ENCODE results near the gene THTPA.
"Not testable (repeated sequence)": the region's sequence is repeated elsewhere in the genome, so short reads cannot be mapped to it uniquely, and the experiment has no call there.

Gene THTPA

DNA sequence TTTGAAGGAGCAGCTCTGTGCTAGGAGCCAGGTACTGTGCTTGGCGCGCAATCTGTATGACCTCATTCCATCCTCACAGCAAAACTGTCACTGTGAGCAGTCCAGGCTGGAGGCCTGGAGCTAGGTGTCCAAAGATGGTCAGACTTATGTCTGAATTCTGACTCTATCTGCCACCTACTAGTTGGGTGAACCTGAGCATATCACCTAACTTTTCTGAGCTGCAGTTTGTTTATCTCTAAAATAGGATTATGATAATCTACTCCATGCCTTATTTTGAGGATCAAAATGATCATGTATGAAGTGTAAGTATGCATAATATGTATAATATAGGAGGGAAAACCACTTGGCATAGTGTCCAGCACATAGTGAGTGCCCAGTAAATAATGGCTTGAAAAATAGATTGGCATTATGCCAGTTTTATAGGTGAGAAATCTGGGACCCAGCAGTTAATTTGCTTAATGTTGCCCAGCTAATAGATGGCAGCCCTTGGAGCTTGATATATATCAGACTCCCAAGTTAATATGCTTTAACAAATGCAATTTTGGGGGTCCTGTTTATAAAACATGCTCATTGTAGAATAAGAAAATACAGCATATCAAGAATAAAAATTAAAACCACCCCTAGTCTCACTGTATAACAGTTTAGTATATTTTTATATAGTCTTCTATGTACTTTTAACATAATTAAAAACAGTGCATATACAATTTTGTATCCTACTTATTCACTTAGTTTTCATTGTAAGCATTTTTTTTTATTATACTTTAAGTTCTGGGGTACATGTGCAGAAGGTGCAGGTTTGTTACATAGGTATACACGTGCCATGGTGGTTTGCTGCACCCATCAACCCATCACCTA, 27.1 kb downstream of the THTPA start:
- H3K9ac ChIP-seq (ENCODE audit: low read depth, low read length), result no peak overlapping the region
- peaks cover 7% of the 10 kb centered on the region; the same call in 1 of the 2 replicates for H3K4me1 ChIP-seq (ENCODE audit: insufficient read depth, low read length)
- peaks cover 15% of the 10 kb centered on the region for H3K27me3 ChIP-seq (ENCODE audit: insufficient read depth, low read length)
- no peaks in the 10 kb centered on the region for H3K36me3 ChIP-seq (ENCODE audit: insufficient read depth, low read depth, low read length)
- H3K9me3 ChIP-seq (ENCODE audit: insufficient read depth, low read depth, low read length), result no peaks in the 10 kb centered on the region
- no peak overlapping the region for H3K27ac ChIP-seq (ENCODE audit: low read length)
- H3K4me3 ChIP-seq (ENCODE audit: low read length), result no peak overlapping the region

DNA sequence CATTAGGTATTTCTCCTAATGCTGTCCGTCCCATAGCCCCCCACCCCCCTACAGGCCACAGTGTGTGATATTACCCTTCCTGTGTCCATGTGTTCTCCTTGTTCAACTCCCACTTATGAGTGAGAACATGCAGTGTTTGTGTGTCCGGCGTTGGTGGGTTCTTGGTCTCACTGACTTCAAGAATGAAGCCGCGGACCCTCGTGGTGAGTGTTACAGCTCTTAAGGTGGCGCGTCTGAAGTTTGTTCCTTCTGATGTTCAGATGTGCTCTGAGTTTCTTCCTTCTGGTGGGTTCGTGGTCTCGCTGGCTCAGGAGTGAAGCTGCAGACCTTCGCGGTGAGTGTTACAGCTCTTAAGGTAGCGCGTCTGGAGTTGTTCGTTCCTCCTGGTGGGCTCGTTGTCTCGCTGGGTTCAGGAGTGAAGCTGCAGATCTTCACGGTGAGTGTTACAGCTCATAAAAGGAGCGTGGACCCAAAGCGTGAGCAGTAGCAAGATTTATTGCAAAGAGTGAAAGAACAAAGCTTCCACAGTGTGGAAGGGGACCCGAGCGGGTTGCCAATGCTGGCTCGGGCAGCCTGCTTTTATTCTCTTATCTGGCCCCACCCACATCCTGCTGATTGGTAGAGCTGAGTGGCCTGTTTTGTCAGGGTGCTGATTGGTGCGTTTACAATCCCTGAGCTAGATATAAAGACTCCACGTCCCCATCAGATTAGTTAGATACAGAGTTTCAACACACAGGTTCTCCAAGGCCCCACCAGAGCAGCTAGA, 27.9 kb downstream of the THTPA start:
- not testable (repeated sequence) for H3K27ac ChIP-seq (ENCODE audit: low read length); H3K27me3 ChIP-seq (ENCODE audit: insufficient read depth, low read length); H3K36me3 ChIP-seq (ENCODE audit: insufficient read depth, low read depth, low read length); H3K4me3 ChIP-seq (ENCODE audit: low read length); H3K9ac ChIP-seq (ENCODE audit: low read depth, low read length); H3K9me3 ChIP-seq (ENCODE audit: insufficient read depth, low read depth, low read length)
- H3K4me1 ChIP-seq (ENCODE audit: insufficient read depth, low read length), result peaks cover 10% of the 10 kb centered on the region; the same call in 1 of the 2 replicates

DNA sequence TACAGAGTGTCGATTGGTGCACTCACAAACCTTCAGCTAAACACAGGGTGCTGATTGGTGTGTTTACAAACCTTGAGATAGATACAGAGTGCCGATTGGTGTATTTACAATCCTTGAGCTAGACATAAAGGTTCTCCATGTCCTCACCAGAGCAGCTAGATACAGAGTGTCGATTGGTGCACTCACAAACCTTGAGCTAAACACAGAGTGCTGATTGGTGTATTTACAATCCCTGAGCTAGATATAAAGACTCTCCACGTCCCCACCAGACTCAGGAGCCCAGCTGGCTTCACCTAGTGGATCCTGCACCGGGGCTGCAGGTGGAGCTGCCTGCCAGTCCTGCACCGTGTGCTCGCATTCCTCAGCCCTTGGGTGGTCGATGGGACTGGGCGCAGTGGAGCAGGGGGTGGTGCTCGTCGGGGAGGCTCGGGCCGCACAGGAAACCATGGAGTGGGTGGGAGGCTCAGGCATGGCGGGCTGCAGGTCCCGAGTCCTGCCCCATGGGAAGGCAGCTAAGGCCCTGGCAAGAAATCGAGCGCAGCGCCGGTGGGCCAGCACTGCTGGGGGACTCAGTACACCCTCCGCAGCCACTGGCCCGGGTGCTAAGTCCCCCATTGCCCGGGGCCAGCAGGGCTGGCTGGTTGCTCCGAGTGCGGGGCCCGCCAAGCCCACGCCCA, 28.6 kb downstream of the THTPA start:
- H3K36me3 ChIP-seq (ENCODE audit: insufficient read depth, low read depth, low read length); H3K27me3 ChIP-seq (ENCODE audit: insufficient read depth, low read length); H3K4me1 ChIP-seq (ENCODE audit: insufficient read depth, low read length); H3K9ac ChIP-seq (ENCODE audit: low read depth, low read length); H3K9me3 ChIP-seq (ENCODE audit: insufficient read depth, low read depth, low read length); H3K27ac ChIP-seq (ENCODE audit: low read length); H3K4me3 ChIP-seq (ENCODE audit: low read length): not testable (repeated sequence)

DNA sequence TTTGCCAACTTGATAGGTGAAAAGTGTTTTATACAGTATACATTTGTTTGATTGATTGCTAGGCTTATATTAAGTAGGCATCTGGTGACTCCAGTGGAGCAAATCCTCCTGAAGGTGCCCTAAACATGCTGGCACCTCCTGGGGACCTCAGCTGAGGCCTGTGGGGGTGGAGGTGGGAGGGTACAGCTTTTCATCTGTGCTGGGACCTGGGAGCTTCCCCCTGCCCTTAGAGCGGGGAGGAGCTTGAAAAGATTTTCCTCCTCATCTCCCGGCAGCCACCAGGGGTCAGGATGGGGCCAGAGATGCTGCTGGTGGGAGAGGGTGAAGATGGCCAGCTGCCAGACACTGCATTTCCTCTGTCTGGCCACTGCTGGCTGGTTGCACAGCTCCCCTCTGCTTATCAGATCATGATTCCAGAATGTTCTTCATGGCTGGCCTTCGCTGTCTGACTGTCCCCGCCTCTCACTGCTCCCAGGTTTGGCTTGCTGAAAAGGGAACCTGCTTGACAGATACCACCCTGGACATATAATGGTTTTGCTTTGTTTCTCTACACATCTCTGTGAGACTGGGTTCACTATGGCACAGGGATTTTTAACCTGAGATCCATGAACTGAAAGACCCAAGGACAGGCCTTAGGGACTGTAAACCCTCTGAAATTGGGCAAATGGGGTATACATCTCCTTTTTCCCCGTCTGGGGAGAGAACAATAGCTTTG, 33.0 kb downstream of the THTPA start:
- no peaks in the 10 kb centered on the region for H3K9me3 ChIP-seq (ENCODE audit: insufficient read depth, low read depth, low read length)
- H3K9ac ChIP-seq (ENCODE audit: low read depth, low read length), result no peak overlapping the region
- no peaks in the 10 kb centered on the region for H3K36me3 ChIP-seq (ENCODE audit: insufficient read depth, low read depth, low read length)
- H3K27me3 ChIP-seq (ENCODE audit: insufficient read depth, low read length), result no peaks in the 10 kb centered on the region
- 0 out of 2 replicates have a peak, but pooled peaks cover 4% of the 10 kb centered on the region for H3K4me1 ChIP-seq (ENCODE audit: insufficient read depth, low read length)
- H3K27ac ChIP-seq (ENCODE audit: low read length), result no peak overlapping the region
- no peak overlapping the region for H3K4me3 ChIP-seq (ENCODE audit: low read length)

DNA sequence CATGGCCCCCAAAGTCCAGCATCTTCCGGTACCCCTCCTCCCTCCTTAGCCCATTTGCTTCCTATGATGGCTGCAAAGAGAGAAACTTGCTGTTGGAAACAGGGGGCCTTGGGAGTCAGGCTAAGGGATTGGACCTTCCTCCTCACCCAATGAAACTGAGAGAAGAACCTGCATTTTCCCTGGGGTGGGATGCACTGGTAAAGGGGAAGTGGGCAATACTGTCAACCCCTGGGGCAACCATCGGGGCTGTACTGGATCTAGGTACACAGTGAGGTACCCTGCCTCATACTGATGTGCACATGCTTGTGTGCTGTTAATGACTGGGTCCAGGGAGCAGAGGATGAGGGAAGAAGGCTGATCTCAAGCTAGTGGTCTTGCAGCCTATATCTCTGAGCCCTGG, 33.5 kb downstream of the THTPA start:
- Histone ChIP-seq H3K27me3 (ENCODE audit: insufficient read depth, low read length) (no peaks in the 10 kb centered on the region), H3K36me3 (ENCODE audit: insufficient read depth, low read depth, low read length) (no peaks in the 10 kb centered on the region), H3K9me3 (ENCODE audit: insufficient read depth, low read depth, low read length) (no peaks in the 10 kb centered on the region), H3K9ac (ENCODE audit: low read depth, low read length) (no peak overlapping the region), H3K27ac (ENCODE audit: low read length) (no peak overlapping the region), H3K4me1 (ENCODE audit: insufficient read depth, low read length) (0 out of 2 replicates have a peak, but pooled peaks cover 4% of the 10 kb centered on the region), H3K4me3 (ENCODE audit: low read length) (no peak overlapping the region)

DNA sequence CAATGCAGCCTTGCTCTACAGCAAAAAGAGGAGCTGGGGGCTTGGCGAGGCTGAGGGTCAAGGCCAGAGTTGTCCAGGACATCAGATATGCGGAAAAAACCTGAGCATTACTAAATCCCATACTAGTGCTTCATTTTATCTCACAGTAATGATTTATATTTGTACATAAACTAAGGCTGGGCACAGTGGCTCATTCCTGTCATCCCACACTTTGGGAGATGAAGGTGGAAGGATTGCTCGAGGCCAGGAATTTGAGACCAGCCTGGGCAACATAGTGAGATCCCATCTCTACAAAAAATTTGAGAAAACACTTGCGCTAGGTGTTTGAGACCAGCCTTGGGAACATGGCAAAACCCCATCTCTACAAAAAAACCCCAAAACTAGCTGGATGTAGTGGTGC, 34.1 kb downstream of the THTPA start:
- Histone ChIP-seq H3K36me3 (ENCODE audit: insufficient read depth, low read depth, low read length) (no peaks in the 10 kb centered on the region), H3K4me3 (ENCODE audit: low read length) (no peak overlapping the region), H3K27me3 (ENCODE audit: insufficient read depth, low read length) (no peaks in the 10 kb centered on the region), H3K4me1 (ENCODE audit: insufficient read depth, low read length) (0 out of 2 replicates have a peak, but pooled peaks cover 4% of the 10 kb centered on the region), H3K9ac (ENCODE audit: low read depth, low read length) (no peak overlapping the region), H3K9me3 (ENCODE audit: insufficient read depth, low read depth, low read length) (no peaks in the 10 kb centered on the region), H3K27ac (ENCODE audit: low read length) (no peak overlapping the region)

DNA sequence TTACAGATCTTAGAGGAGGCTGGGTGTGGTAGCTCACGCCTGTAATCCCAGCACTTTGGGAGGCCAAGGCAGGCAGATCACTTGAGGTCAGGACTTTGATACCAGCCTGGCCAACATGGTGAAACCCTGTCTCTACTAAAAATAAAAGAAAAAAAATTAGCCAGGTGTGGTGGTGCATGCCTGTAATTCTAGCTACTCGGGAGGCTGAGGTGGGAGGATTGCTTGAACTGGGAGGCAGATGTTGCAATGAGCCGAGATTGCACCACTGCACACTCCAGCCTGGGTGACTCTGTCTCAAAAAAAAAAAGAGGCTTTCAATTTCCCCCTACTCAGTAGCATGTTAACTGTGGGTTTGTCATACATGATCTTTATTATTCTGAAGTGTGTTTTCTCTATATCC, 38.1 kb downstream of the THTPA start:
- H3K36me3 ChIP-seq (ENCODE audit: insufficient read depth, low read depth, low read length); H3K4me3 ChIP-seq (ENCODE audit: low read length); H3K4me1 ChIP-seq (ENCODE audit: insufficient read depth, low read length); H3K27me3 ChIP-seq (ENCODE audit: insufficient read depth, low read length); H3K9ac ChIP-seq (ENCODE audit: low read depth, low read length); H3K9me3 ChIP-seq (ENCODE audit: insufficient read depth, low read depth, low read length); H3K27ac ChIP-seq (ENCODE audit: low read length): not testable (repeated sequence)

DNA sequence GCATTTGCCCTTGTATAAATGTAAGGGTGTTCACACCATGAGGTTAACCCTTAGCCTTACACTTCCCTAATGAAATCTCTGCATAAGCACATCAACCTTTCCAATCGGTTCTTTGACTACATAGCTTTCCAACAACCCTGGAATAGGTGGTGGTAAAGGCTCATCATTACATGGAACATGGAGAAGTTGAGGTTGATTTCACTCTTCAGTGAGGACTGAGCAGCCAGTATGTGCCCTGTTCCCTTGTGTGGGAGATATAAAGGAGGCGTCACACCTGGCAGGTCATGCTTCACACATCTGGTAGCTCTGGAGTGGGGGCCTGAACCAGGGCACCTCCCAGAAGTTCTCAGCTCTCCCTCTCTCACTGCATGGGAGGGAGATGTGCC, 44.2 kb downstream of the THTPA start:
- H3K9me3 ChIP-seq (ENCODE audit: insufficient read depth, low read depth, low read length), result no peaks in the 10 kb centered on the region
- no peak overlapping the region for H3K4me3 ChIP-seq (ENCODE audit: low read length)
- H3K36me3 ChIP-seq (ENCODE audit: insufficient read depth, low read depth, low read length), result no peaks in the 10 kb centered on the region
- no peak overlapping the region for H3K27ac ChIP-seq (ENCODE audit: low read length)
- no peak overlapping the region for H3K9ac ChIP-seq (ENCODE audit: low read depth, low read length)
- H3K4me1 ChIP-seq (ENCODE audit: insufficient read depth, low read length), result no peaks in the 10 kb centered on the region
- H3K27me3 ChIP-seq (ENCODE audit: insufficient read depth, low read length), result no peaks in the 10 kb centered on the region

DNA sequence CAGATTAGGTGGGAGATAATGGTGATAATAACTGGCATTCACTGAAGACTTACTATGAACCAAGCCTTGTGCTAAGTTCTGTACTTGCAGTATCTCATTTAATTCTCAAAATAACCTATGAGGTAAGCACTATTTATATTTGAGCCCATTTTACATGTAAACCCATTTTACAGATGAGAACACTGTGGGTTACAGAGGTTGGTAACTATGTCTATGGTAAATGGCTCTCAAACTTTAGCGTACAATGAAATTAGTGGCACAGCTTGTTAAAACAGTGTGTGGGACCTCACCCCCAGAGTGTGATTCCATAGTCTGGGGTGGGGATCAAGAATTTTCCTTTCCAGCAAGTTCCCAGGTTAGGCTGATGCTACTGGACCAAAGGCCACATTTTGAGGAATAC, 44.7 kb downstream of the THTPA start:
- H3K27ac ChIP-seq (ENCODE audit: low read length), result no peak overlapping the region
- no peaks in the 10 kb centered on the region for H3K27me3 ChIP-seq (ENCODE audit: insufficient read depth, low read length)

DNA sequence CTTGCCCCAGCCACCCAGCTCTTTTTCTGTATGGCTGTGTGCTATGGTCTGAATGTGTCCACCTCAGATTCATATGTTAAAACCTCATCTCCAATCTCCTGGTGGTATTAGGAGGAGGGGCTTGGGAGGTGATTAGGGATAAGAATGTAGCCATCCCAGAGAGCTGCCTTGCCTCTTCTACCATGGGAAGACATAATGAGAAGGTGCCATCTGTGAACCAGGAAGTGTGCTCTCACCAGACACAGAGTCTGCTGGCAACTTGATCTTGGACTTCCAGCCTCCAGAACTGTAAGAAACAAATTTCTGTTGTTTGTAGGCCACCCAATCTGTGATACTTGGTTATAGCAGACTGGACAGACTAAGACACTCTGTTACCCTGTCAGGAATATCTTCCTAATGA, 45.4 kb downstream of the THTPA start:
- no peak overlapping the region for H3K27ac ChIP-seq (ENCODE audit: low read length)
- no peak overlapping the region for H3K9ac ChIP-seq (ENCODE audit: low read depth, low read length)
- no peaks in the 10 kb centered on the region for H3K36me3 ChIP-seq (ENCODE audit: insufficient read depth, low read depth, low read length)
- H3K27me3 ChIP-seq (ENCODE audit: insufficient read depth, low read length), result no peaks in the 10 kb centered on the region
- no peaks in the 10 kb centered on the region for H3K4me1 ChIP-seq (ENCODE audit: insufficient read depth, low read length)
- no peaks in the 10 kb centered on the region for H3K9me3 ChIP-seq (ENCODE audit: insufficient read depth, low read depth, low read length)
- H3K4me3 ChIP-seq (ENCODE audit: low read length), result no peak overlapping the region

More for the DNA sequence above, 44.7 kb downstream of the THTPA start:
- H3K9ac ChIP-seq (ENCODE audit: low read depth, low read length), result no peak overlapping the region
- H3K9me3 ChIP-seq (ENCODE audit: insufficient read depth, low read depth, low read length), result no peaks in the 10 kb centered on the region
- no peaks in the 10 kb centered on the region for H3K36me3 ChIP-seq (ENCODE audit: insufficient read depth, low read depth, low read length)
- no peak overlapping the region for H3K4me3 ChIP-seq (ENCODE audit: low read length)
- H3K4me1 ChIP-seq (ENCODE audit: insufficient read depth, low read length), result no peaks in the 10 kb centered on the region

DNA sequence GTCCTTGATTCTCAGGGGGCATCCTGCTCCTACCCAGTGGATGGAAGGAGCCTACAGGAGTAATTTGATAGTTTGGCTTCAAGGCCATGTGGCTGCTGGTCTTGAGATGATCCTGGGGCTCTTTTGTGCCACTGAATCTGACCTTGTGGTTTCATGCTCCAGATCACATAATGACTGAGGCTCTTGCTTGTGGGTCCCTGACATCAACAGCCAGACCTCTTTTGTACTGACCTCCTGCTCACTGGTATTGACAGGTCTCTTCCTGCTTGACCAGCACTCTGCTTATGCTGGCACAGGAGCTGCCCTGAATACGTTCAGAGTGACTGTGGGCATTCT, 45.7 kb downstream of the THTPA start:
- no peaks in the 10 kb centered on the region for H3K4me1 ChIP-seq (ENCODE audit: insufficient read depth, low read length)
- H3K27ac ChIP-seq (ENCODE audit: low read length), result no peak overlapping the region
- no peaks in the 10 kb centered on the region for H3K36me3 ChIP-seq (ENCODE audit: insufficient read depth, low read depth, low read length)
- no peaks in the 10 kb centered on the region for H3K9me3 ChIP-seq (ENCODE audit: insufficient read depth, low read depth, low read length)
- no peak overlapping the region for H3K4me3 ChIP-seq (ENCODE audit: low read length)
- no peak overlapping the region for H3K9ac ChIP-seq (ENCODE audit: low read depth, low read length)
- no peaks in the 10 kb centered on the region for H3K27me3 ChIP-seq (ENCODE audit: insufficient read depth, low read length)

All from iPS-20b (cell line).